K562 (cell line): Measurements from ENCODE around the gene SLCO2A1. TPM values are rescaled to one million over a fixed set of nuclear protein-coding genes. Genes with fewer than 3 reads are reported as not detected.

ENCODE experiments used
- ATAC-seq: fragments of 200-7000 bp; cut with Tn5 transposase; 3 replicates; pipeline ENCODE4 v1.9.1; 2020; ENCODE audit warnings: moderate library complexity
- BruUV-seq: library from RNA; stranded (reverse); fragments of 400-500 nt; replicated peaks from 2 replicates; lab custom pipeline; 2021; lab: Mats Ljungman, UMichigan
- CTCF ChIA-PET: fragments of 300-600 bp; formaldehyde crosslinking; extraction: SDS; loops from one replicate; lab custom pipeline; 2021; ENCODE audit warnings: low intra/inter-chr PET ratio; lab: Yijun Ruan, JAX
- POLR2A ChIA-PET: fragments of 300-600, 350-650 bp; sonication (Branson Sonifier 250); formaldehyde crosslinking; extraction: SDS; loops from one replicate; lab custom pipeline; 2021; ENCODE audit warnings: antibody characterized with exemption, inconsistent platforms; lab: Yijun Ruan, JAX
- DNase-seq, 4 experiments: peaks; one replicate each; pipeline versions ENCODE4 v3.0.0 to v3.0.0-alpha.2; 2011 to 2018; ENCODE audit warnings: low spot score in 3 of 4, mixed read lengths in 3 of 4; ENCODE audit errors: extremely low read depth in 1 of 4
- FAIRE-seq: peaks from 2 replicates; lab custom pipeline; 2011; peaks lifted over from hg19 to GRCh38; lab: Jason Lieb, UNC
- H2AFZ ChIP-seq: 2 replicates; pipeline ENCODE4 v1.6.0; 2011; ENCODE audit warnings: low read depth, low read length, control low read depth, inconsistent platforms
- H3K27ac ChIP-seq: fragments of 200-600 bp; 3 replicates; pipeline ENCODE4 v1.8.0; 2011; ENCODE audit warnings: low read depth, mild to moderate bottlenecking, control low read depth, inconsistent platforms, low read length, moderate library complexity, mixed read lengths; ENCODE audit errors: extremely low read depth
- H3K27me3 ChIP-seq, 2 experiments: fragments of 300-600 bp in 1 of 2; 2 replicates in 1 of 2; 3 replicates in 1 of 2; pipeline versions ENCODE4 v1.6.0 to v1.8.0; 2011; ENCODE audit warnings: inconsistent platforms in 2 of 2, low read length in 2 of 2, mild to moderate bottlenecking in 1 of 2, mixed read lengths in 1 of 2, moderate library complexity in 1 of 2; ENCODE audit not compliant: control insufficient read depth in 2 of 2, insufficient read depth in 2 of 2
- H3K36me3 ChIP-seq: fragments of 300-600 bp; 3 replicates; pipeline ENCODE4 v1.8.0; 2011; ENCODE audit warnings: mild to moderate bottlenecking, low read length, inconsistent platforms; ENCODE audit not compliant: control insufficient read depth, insufficient read depth
- H3K4me1 ChIP-seq, 2 experiments: fragments of 200-600 bp in 1 of 2; replicated peaks in 1 of 2; 2 replicates in 1 of 2; 3 replicates in 1 of 2; pipeline versions ENCODE4 v1.5.1 to v1.8.0; 2011; ENCODE audit warnings: inconsistent platforms in 2 of 2, low read length in 2 of 2, mild to moderate bottlenecking in 1 of 2, mixed read lengths in 1 of 2, moderate library complexity in 1 of 2; ENCODE audit not compliant: control insufficient read depth in 2 of 2, insufficient read depth in 2 of 2
- H3K4me2 ChIP-seq: 2 replicates; pipeline ENCODE4 v1.6.1; 2011; ENCODE audit warnings: low read length, control low read depth, inconsistent platforms, mixed read lengths; ENCODE audit not compliant: insufficient read depth
- H3K4me3 ChIP-seq: fragments of 200-600 bp; sonication (generic), shearing (Covaris generic); 2 replicates; pipeline ENCODE4 v1.5.1; 2016; ENCODE audit warnings: control low read depth, inconsistent platforms
- H3K79me2 ChIP-seq: fragments of 200-600 bp; 3 replicates; pipeline ENCODE4 v1.8.0; 2011; ENCODE audit warnings: low read length, inconsistent platforms; ENCODE audit not compliant: control insufficient read depth, insufficient read depth
- H3K9ac ChIP-seq, 2 experiments: 2 replicates each; pipeline versions ENCODE4 v1.6.0 to v1.6.1; 2011; ENCODE audit warnings: low read depth in 2 of 2, low read length in 2 of 2, control low read depth in 1 of 2, inconsistent platforms in 1 of 2, mild to moderate bottlenecking in 1 of 2, mixed read lengths in 1 of 2; ENCODE audit not compliant: insufficient read depth in 1 of 2
- H3K9me1 ChIP-seq: one replicate; pipeline ENCODE4 v1.6.0; 2011; ENCODE audit warnings: inconsistent platforms, mild to moderate bottlenecking, low read length, moderate library complexity; ENCODE audit not compliant: control insufficient read depth, insufficient read depth
- H3K9me3 ChIP-seq: replicated peaks from 2 replicates; pipeline ENCODE4 v1.5.1; 2011; ENCODE audit warnings: low read depth, low read length, inconsistent platforms; ENCODE audit not compliant: control insufficient read depth, insufficient read depth
- H4K20me1 ChIP-seq: replicated peaks from 2 replicates; pipeline ENCODE4 v1.6.1; 2011; ENCODE audit warnings: low read length, inconsistent platforms, mixed read lengths; ENCODE audit not compliant: control insufficient read depth, insufficient read depth
- CEBPB ChIP-seq: fragments of 450-650 bp; IDR thresholded peaks from 2 replicates; pipeline ENCODE4 v1.6.1; 2016; ENCODE audit warnings: missing genetic modification characterization, missing compliant biosample characterization
- E4F1 ChIP-seq: fragments of 250-450 bp; sonication (Bioruptor Pico); IDR thresholded peaks from 2 replicates; pipeline ENCODE4 v1.5.0; 2021; ENCODE audit warnings: mild to moderate bottlenecking, borderline replicate concordance
- ETV1 ChIP-seq: fragments of 450-650 bp; conservative IDR thresholded peaks from 2 replicates; pipeline ENCODE4 v1.6.1; 2016; ENCODE audit warnings: missing genetic modification characterization, control low read depth, low read depth, missing compliant biosample characterization
- GABPA ChIP-seq: fragments of 200-800 bp; sonication (Bioruptor generic); conservative IDR thresholded peaks from 2 replicates; pipeline ENCODE4 v1.6.1; 2016; ENCODE audit warnings: low read depth, missing genetic modification characterization, missing compliant biosample characterization
- GATA2 ChIP-seq: sonication (generic); formaldehyde crosslinking; IDR thresholded peaks from 2 replicates; pipeline ENCODE4 v1.4.0; 2020; ENCODE audit warnings: mild to moderate bottlenecking, missing genetic modification reagents
- HDAC6 ChIP-seq: IDR thresholded peaks from 2 replicates; pipeline ENCODE4 v1.6.1; 2012; ENCODE audit warnings: low read depth, mild to moderate bottlenecking, control low read depth, inconsistent platforms, low read length, moderate library complexity
- HDGF ChIP-seq: fragments of 450-650 bp; IDR thresholded peaks from 2 replicates; pipeline ENCODE4 v1.6.1; 2016
- KAT8 ChIP-seq: fragments of 450-650 bp; IDR thresholded peaks from 2 replicates; pipeline ENCODE4 v1.6.1; 2016; ENCODE audit warnings: low read depth, mild to moderate bottlenecking
- MCM7 ChIP-seq, 2 experiments: fragments of 450-650 bp; IDR thresholded peaks; 2 replicates each; pipeline ENCODE4 v1.6.1; 2016 to 2018
- NR1H2 ChIP-seq: sonication (generic); formaldehyde crosslinking; IDR thresholded peaks from 2 replicates; pipeline ENCODE4 v1.4.0; 2020; ENCODE audit warnings: mild to moderate bottlenecking, missing genetic modification reagents
- PHB2 ChIP-seq: fragments of 450-650 bp; IDR thresholded peaks from 2 replicates; pipeline ENCODE4 v1.6.1; 2017; ENCODE audit warnings: low read depth
- ZBTB1 ChIP-seq: sonication (generic); formaldehyde crosslinking; IDR thresholded peaks from 2 replicates; pipeline ENCODE4 v1.8.1; 2023; ENCODE audit warnings: missing genetic modification reagents, low read depth, mild to moderate bottlenecking, borderline replicate concordance
- ZFP36 ChIP-seq: fragments of 150-350 bp; IDR thresholded peaks from 2 replicates; pipeline ENCODE4 v1.6.1; 2018; ENCODE audit warnings: low read length, low read depth; ENCODE audit not compliant: partially characterized antibody
- WGBS: fragments of 100-300 bp; shearing (Covaris generic); methylation state at CpG from one replicate; pipeline ENCODE4 v1.1.6; 2016; ENCODE audit warnings: low coverage, mixed read lengths; ENCODE audit not compliant: insufficient coverage; ENCODE audit errors: missing lambda C conversion rate; 5-methylcytosine and 5-hydroxymethylcytosine counted together
- in situ Hi-C: fragments of 300-500 bp; cut with MboI; formaldehyde crosslinking; loops from 4 replicates; pipeline ENCODE4 v1.15.0; 2018; ENCODE audit warnings: inconsistent platforms, mixed read lengths
- intact Hi-C: fragments of 100-400 bp; cut with micrococcal nuclease; formaldehyde crosslinking; loops from 2 replicates; pipeline ENCODE4 v1.14.2; 2022
- polyA plus RNA-seq, 8 experiments: library from polyadenylated mRNA; depleted of rRNA in 4 of 8; stranded (reverse) in 5 of 8; unstranded in 3 of 8; fragments of >200 nt; fragmentation: Nextera tagmentation in 2 of 8; fragmentation: Illumina TruSeq in 1 of 8; extraction: Ambion mirVana in 2 of 8; extraction: Trizol in 1 of 8; gene quantifications; 2 replicates each; pipeline versions ENCODE4 v1.2.1 to v1.2.3, GENCODE V29; 2011 to 2014; ENCODE audit warnings: inconsistent platforms in 1 of 8, missing spikeins in 1 of 8
- total RNA-seq, 7 experiments: library from RNA; depleted of rRNA in 6 of 7; stranded (reverse); fragments of >200 nt in 6 of 7; fragmentation: Illumina TruSeq in 2 of 7; extraction: Trizol in 2 of 7; gene quantifications; 2 replicates each; pipeline versions ENCODE4 v1.2.1 to v1.2.3, GENCODE V29; 2011 to 2021; ENCODE audit warnings: low replicate concordance in 1 of 7

Gene SLCO2A1
- total and polyA plus RNA-seq, 9 of the 15 experiments (the other 6 are each of a cell fraction or from before 2014, with no cell fraction given) = 0.16 to 1.0 TPM; not detected in 7

GRCh38 chr3:134049676-134050075 is 20.0 kb upstream of the SLCO2A1 start:
- TF ChIP-seq ETV1 (tag) (no peak), E4F1 (CRISPR knock-in tag) (no peak), PHB2 (no peak), ZBTB1 (no peak), KAT8 (no peak), GATA2 (CRISPR knock-in tag) (no peak), MCM7 (IDR thresholded peaks at IDR 0.05) (no peak), CEBPB (tag) (no peak), NR1H2 (no peak), ZFP36 (no peak), HDGF (no peak), GABPA (tag) (no peak), HDAC6 (no peak)
- TF ChIP-seq, all 486 proteins: peak for 0

More at GRCh38 chr3:134049676-134050075, 20.0 kb upstream of the SLCO2A1 start:
- ATAC-seq (no peak), DNase-seq (no peak), FAIRE-seq (no peak)
- H3K27me3 ChIP-seq = no peaks in the 10 kb centered on the region
- 0% methylated on average over 1 of the region's 1 CpG for WGBS
- no peak overlapping the region for H3K9ac ChIP-seq
- no peaks in the 10 kb centered on the region for H3K36me3 ChIP-seq
- BruUV-seq = no TSS peak
- CTCF ChIA-PET = no interaction called here
- H3K4me3 ChIP-seq = no peak overlapping the region
- POLR2A ChIA-PET = no interaction called here
- no peaks in the 10 kb centered on the region for H3K79me2 ChIP-seq
- H3K9me3 ChIP-seq = no peaks in the 10 kb centered on the region
- H4K20me1 ChIP-seq = no peaks in the 10 kb centered on the region
- no peaks in the 10 kb centered on the region for H3K9me1 ChIP-seq
- no peak overlapping the region for H3K4me2 ChIP-seq
- in situ Hi-C loops (no loop called here), intact Hi-C loops (no loop called here)
- no peaks in the 10 kb centered on the region; a peak in 1 of 5 replicates for H3K4me1 ChIP-seq
- H2AFZ ChIP-seq = no peak overlapping the region
- H3K27ac ChIP-seq = no peak overlapping the region
